Measurements from ENCODE around the gene CLEC4G. TPM values are rescaled to one million over a fixed set of nuclear protein-coding genes. Genes with fewer than 3 reads are reported as not detected.
"Not testable (repeated sequence)": the region's sequence is repeated elsewhere in the genome, so short reads cannot be mapped to it uniquely, and the experiment has no call there.

CLEC4G gene
- total and polyA plus RNA-seq, 3 donors from 2014 or later, result 0.71 to 1.2 TPM; not detected in 1

DNA sequence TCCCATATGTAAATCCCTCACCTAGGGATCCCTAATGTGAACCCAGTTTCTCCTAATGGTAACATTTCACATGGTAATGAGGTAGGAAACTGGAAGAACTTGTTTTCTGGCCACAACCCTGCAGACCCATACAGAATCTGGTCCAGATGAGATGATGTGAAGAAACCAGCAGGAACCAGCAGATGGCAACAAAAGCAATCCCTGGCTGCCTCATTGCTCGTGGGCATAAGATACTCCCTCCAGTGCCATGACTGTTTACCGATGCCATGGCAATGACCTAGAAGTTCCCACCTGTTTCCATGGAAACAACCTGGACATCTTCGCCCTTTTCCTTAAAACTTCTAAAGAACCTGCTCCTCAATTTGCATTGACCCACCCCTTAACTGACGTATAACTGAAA lies 16.8 kb upstream of the CLEC4G start:
- H3K4me3 ChIP-seq, result no peak overlapping the region
- TF ChIP-seq CTCF (IDR thresholded peaks at IDR 0.05), result no peak
- no peak for TF ChIP-seq POLR2A (IDR thresholded peaks at IDR 0.05)
- H3K36me3 ChIP-seq (ENCODE audit: low read depth, missing control alignments), result no peaks in the 10 kb centered on the region
- H3K27me3 ChIP-seq, result no peaks in the 10 kb centered on the region
- H3K9me3 ChIP-seq, result no peaks in the 10 kb centered on the region
- DNase-seq, result peak; percentile 37
- H3K27ac ChIP-seq, result no peak overlapping the region
- WGBS, 2 donors, result 34 to 51% methylated on average over 4 of the region's 4 CpGs
- intact Hi-C loops (cut with DNase I; ENCODE audit: low total_unique reads), result no loop called here
- H3K4me1 ChIP-seq, result peaks cover 3% of the 10 kb centered on the region

DNA sequence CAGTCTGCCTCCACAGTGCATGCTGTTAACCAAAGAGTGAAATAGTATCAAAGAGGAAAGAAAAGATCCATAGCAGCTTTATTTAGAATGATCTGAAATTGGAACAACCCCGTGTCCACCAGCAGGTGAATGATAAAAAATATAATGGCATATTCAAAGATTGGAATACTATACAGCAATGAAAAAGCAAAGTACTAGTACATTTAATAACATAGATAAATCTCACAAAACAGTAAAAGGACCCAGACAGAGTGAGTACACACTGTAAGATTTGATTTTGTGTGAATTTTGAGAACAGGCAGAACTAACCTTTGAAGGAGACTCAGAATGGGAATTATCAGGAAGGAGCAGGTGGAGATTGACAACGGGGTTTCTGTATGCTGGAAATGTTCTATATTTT lies 16.3 kb upstream of the CLEC4G start:
- WGBS, 2 donors, result 78 to 81% methylated on average over 2 of the region's 2 CpGs
- Histone ChIP-seq H3K4me3 (no peak overlapping the region), H3K36me3 (ENCODE audit: low read depth, missing control alignments) (no peaks in the 10 kb centered on the region), H3K4me1 (peaks cover 3% of the 10 kb centered on the region), H3K27ac (no peak overlapping the region), H3K27me3 (no peaks in the 10 kb centered on the region), H3K9me3 (no peaks in the 10 kb centered on the region)
- TF ChIP-seq CTCF (IDR thresholded peaks at IDR 0.05), result no peak
- TF ChIP-seq POLR2A (IDR thresholded peaks at IDR 0.05), result no peak
- DNase-seq, result no peak
- intact Hi-C loops (cut with DNase I; ENCODE audit: low total_unique reads), result no loop called here

GRCh38 chr19:7746903-7747884 lies 15.3 kb upstream of the CLEC4G start, which contains the start of gene CD209:
TSS of gene CD209 (minus strand) at chr19:7747534. CDS start at chr19:7747511, 23 bp downstream.
- H3K4me1 ChIP-seq, result peaks cover 3% of the 10 kb centered on the region
- no peaks in the 10 kb centered on the region for H3K36me3 ChIP-seq (ENCODE audit: low read depth, missing control alignments)
- H3K4me3 ChIP-seq, result no peak within 1 kb of the TSS
- no peak for TF ChIP-seq POLR2A (IDR thresholded peaks at IDR 0.05)
- TF ChIP-seq CTCF (IDR thresholded peaks at IDR 0.05), result no peak
- 51 to 54% methylated on average over 4 to 7 of the region's 7 CpGs for WGBS, 2 donors
- H3K9me3 ChIP-seq, result no peaks in the 10 kb centered on the region
- intact Hi-C loops (cut with DNase I; ENCODE audit: low total_unique reads), result no loop called here
- no peaks in the 10 kb centered on the region for H3K27me3 ChIP-seq
- DNase-seq, result no peak
- H3K27ac ChIP-seq, result no peak within 1 kb of the TSS

GRCh38 chr19:7746306-7746705 lies 14.4 kb upstream of the CLEC4G start:
- DNase-seq; H3K27ac ChIP-seq; H3K36me3 ChIP-seq (ENCODE audit: low read depth, missing control alignments); H3K9me3 ChIP-seq; H3K4me1 ChIP-seq; intact Hi-C loops (cut with DNase I; ENCODE audit: low total_unique reads); H3K4me3 ChIP-seq; H3K27me3 ChIP-seq: not testable (repeated sequence)
- 48% methylated on average over 4 of the region's 4 CpGs; no CpG with 5 or more reads in 1 of the 2 donors for WGBS, 2 donors

- Histone ChIP-seq H3K4me1 (peaks cover 3% of the 10 kb centered on the region), H3K4me3 (no peak overlapping the region), H3K27me3 (no peaks in the 10 kb centered on the region), H3K36me3 (ENCODE audit: low read depth, missing control alignments) (no peaks in the 10 kb centered on the region), H3K9me3 (no peaks in the 10 kb centered on the region), H3K27ac (no peak overlapping the region)
- intact Hi-C loops (cut with DNase I; ENCODE audit: low total_unique reads), result no loop called here
- peak; percentile 54 for DNase-seq
- TF ChIP-seq CTCF (IDR thresholded peaks at IDR 0.05), result no peak
- no peak for TF ChIP-seq POLR2A (IDR thresholded peaks at IDR 0.05)
- 61% methylated on average over 11 to 12 of the region's 12 CpGs for WGBS, 2 donors
Measured at GRCh38 chr19:7744871-7745650, 13.2 kb upstream of the CLEC4G start.
